ENCODE data around the gene LRRC32. TPM values are rescaled to one million over a fixed set of nuclear protein-coding genes. Genes with fewer than 3 reads are reported as not detected.
A peak's percentile ranks its signal among the peaks of the same experiment; 100 is the strongest.

The LRRC32 gene
- total RNA-seq, 2 experiments from 2014 or later, result 0.82 to 0.87 TPM

DNA sequence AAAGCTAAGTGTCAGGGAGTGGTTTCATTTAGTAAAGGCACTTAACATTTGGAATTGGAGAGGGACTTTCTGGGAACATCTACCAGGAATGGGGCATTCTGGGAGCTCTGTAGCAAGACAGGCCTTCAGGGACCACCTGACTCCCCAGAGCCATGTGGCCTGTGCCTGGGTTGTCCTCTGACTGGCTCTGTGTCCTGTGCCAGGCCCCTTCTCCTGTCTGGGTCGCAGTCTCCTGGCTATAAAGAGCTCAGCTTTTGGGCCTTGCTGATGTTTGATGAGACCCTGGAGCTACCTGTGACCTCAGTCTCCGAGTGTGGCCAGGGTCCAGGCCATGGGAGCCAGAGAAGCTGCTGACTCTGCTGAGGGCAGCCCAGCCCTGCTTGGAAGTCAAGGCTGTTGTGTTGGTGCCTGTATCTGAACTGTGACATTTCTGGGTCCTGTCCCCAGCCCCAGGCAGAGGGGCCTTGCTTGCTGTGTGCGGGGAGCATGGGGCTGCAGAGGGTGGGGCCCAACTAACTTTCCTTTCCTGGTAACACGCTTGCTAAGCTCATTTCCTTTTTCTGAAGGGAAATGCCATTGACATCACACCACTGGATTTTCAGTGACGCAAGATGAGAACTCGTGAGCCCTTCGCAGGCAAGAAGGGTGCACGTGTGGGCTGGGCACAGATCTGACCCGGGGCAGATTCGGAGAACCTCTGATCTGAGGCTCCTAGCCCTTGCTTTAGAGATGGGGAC, 41.3 kb downstream of the LRRC32 start:
- Mint-ChIP-seq H3K4me1 (peaks cover 44% of the 10 kb centered on the region), H3K27me3 (peaks cover 13% of the 10 kb centered on the region), H3K36me3 (ENCODE audit: low read depth) (peaks cover 9% of the 10 kb centered on the region), H3K4me3 (no peak overlapping the region), H3K27ac (peak overlapping the region; percentile 65), H3K9me3 (peaks cover 11% of the 10 kb centered on the region)
- ChIA-PET CTCF (no interaction called here), POLR2A (no interaction called here)
- no peak for DNase-seq

DNA sequence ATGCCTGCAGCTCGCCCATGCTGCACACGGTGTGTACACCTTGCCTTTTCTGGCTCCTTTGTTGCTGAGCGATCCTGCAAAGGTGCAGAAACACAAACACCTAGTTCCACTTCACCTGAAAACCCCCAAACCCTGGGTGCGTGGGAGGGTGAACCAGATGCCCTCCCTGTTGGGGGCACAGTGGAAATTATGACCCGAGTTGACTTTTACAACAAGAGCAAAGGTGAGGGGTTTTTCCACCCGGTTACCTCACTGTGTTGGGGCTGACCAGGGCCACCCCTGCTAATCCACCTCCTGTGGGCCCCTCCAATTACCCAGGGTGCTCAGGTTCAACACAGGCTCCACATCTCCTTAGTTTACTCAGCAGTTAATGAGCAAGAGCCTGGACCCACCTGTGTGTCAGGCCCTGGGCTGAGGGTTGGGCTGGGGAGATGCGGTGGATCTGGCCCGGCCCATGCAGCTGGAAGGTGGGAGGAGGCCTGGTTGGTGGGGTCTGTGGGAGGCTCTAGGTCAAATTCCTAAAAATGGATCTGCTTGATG, 42.1 kb downstream of the LRRC32 start:
- Mint-ChIP-seq H3K9me3 (peaks cover 11% of the 10 kb centered on the region), H3K4me3 (no peak overlapping the region), H3K36me3 (ENCODE audit: low read depth) (peaks cover 9% of the 10 kb centered on the region), H3K4me1 (peaks cover 44% of the 10 kb centered on the region), H3K27ac (no peak overlapping the region), H3K27me3 (peaks cover 9% of the 10 kb centered on the region)
- ChIA-PET POLR2A (no interaction called here), CTCF (no interaction called here)
- no peak for DNase-seq

DNA sequence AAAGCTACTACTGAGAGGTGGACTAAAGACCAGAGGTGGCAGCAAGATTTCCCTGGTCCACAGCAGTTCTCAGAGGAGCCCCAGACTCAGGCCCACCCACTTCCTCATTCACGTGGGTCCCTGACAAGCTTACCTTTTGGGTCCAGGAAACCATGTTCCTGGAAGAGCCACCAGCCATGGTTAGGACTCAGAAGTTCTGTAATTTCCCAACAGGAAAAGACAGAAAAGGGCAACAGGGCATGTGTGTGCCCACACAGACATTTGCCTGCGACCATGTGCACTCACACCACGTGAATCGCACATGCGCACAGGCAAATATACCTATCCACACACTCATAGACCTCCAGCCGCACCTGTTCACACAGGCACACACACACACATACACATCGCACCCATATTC, 42.9 kb downstream of the LRRC32 start:
- Mint-ChIP-seq H3K4me3 (no peak overlapping the region), H3K9me3 (peaks cover 11% of the 10 kb centered on the region), H3K4me1 (peaks cover 44% of the 10 kb centered on the region), H3K27ac (no peak overlapping the region), H3K27me3 (peaks cover 9% of the 10 kb centered on the region), H3K36me3 (ENCODE audit: low read depth) (peaks cover 9% of the 10 kb centered on the region)
- ChIA-PET POLR2A (no interaction called here), CTCF (interaction anchor here (0.8 kb wide), 1 partner anchor 30 kb away, joined by 3 read pairs; no protein-coding TSS in a partner anchor)
- DNase-seq, result no peak

DNA sequence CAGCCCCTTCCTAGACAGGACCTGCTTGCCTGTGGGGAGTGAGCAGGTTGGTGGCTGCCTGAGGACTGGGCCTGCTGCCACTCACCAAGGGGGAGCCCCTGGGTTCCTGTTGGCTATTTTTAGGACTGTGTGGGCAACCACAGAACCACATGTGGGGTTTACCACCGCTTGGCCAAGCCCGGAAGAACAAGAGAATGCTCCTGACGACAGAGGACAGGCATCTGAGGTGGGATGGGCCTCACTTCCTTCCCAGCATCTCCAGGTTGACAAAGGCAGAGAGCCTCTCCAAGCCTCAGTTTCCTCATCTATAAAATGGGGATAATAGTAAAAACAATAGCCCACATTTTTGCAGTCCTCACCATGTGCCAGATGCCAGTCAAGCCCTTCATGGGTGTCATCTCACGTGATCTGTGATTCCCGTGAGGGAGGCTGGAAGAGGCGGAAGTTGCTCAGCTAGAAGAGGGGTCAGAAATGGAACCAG, 43.6 kb downstream of the LRRC32 start:
- H3K4me1 Mint-ChIP-seq, result peaks cover 42% of the 10 kb centered on the region
- CTCF ChIA-PET, result interaction anchor here (0.8 to 1.4 kb wide), 2 partner anchors 28 to 31 kb away, joined by 3 read pairs; no protein-coding TSS in a partner anchor

DNA sequence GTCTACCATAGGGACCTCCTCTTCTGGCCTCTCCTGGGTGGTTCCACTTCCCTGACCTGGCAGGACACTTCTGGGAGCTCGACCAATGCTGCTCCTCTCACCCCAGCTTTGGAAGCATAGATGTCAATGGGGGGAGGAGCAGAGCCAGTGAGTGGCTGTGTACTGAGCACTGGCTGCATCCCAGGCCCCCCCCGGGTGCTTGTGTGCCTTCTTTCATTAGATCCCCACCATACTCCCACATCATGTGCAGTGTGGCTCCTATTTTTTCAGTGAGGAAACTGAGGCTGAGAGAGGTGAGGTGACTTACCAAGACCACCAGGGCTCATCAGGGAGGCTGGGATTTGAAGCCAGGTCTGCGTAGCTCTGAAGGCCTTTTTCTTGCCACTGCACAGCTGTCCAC, 44.3 kb downstream of the LRRC32 start:
- Mint-ChIP-seq H3K36me3 (ENCODE audit: low read depth) (peaks cover 8% of the 10 kb centered on the region), H3K4me3 (no peak overlapping the region), H3K9me3 (peaks cover 11% of the 10 kb centered on the region), H3K27me3 (peaks cover 7% of the 10 kb centered on the region), H3K4me1 (peaks cover 42% of the 10 kb centered on the region), H3K27ac (no peak overlapping the region)
- ChIA-PET CTCF (interaction anchor here (1.4 kb wide), 1 partner anchor 28 kb away, joined by 3 read pairs; no protein-coding TSS in a partner anchor), POLR2A (no interaction called here)
- no peak for DNase-seq

More for the DNA sequence above, 43.6 kb downstream of the LRRC32 start:
- peak; percentile 54 for DNase-seq
- Mint-ChIP-seq H3K4me3 (no peak overlapping the region), H3K9me3 (peaks cover 11% of the 10 kb centered on the region), H3K36me3 (ENCODE audit: low read depth) (peaks cover 9% of the 10 kb centered on the region), H3K27me3 (peaks cover 9% of the 10 kb centered on the region), H3K27ac (peak overlapping the region; percentile 25)
- POLR2A ChIA-PET, result no interaction called here

GRCh38 chr11:76625472-76626186, 44.9 kb downstream of the LRRC32 start:
- Mint-ChIP-seq H3K4me1 (peaks cover 42% of the 10 kb centered on the region), H3K9me3 (peaks cover 11% of the 10 kb centered on the region), H3K4me3 (no peak overlapping the region), H3K27me3 (peaks cover 7% of the 10 kb centered on the region), H3K27ac (no peak overlapping the region), H3K36me3 (ENCODE audit: low read depth) (peaks cover 8% of the 10 kb centered on the region)
- DNase-seq, result no peak
- CTCF ChIA-PET, result interaction anchor here (1.0 to 1.4 kb wide), 2 partner anchors 27 kb away, joined by 3 read pairs; no protein-coding TSS in a partner anchor
- POLR2A ChIA-PET, result no interaction called here

DNA sequence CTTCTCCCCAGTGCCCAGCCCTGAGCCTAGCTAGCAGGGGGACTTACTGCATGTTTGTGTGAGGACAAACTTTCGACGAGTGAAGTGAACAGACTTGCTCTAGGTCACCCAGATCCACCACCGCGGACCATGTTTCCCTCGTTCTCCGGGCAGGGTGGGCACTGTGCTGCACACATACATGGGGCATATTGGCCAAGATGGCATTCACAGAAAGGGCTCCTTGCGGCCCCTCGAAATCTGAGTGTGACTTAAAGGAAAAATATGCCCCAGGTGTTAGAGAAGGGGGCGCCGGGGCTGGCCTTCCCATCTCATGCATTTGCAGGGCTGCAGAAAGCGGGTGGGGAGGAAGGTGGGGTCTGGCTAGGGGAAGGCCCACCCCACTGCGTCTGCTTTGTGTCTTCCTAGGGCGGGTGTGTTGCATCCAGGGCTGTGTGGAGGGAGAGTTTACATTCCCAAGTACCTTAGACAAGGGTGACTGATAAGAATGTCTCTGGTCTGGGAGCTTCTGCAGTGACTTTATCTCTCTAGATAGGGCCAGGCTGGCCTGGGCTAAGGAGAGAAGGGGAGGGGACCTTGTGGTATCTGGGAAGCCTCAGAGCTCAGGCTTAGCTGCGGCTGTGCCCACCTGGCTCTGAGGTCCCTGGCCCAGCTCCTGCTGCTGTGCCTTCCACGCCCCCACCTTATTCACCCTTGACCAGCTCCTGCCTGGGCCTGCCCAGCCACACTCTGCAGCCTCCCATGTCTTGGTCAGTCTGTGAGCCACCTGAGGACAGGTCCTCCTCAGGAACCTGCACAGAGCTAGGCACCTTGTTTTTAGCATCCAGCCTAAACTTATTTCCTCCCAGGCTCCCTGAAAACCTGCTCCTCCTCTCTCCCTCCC, 45.8 kb downstream of the LRRC32 start:
- CTCF ChIA-PET, result interaction anchor here (1.0 kb wide), 2 partner anchors 12 to 26 kb away, joined by 3 read pairs; no protein-coding TSS in a partner anchor
- POLR2A ChIA-PET, result no interaction called here
- Mint-ChIP-seq H3K4me1 (peaks cover 33% of the 10 kb centered on the region), H3K27me3 (peaks cover 7% of the 10 kb centered on the region), H3K4me3 (no peak overlapping the region), H3K36me3 (ENCODE audit: low read depth) (peaks cover 8% of the 10 kb centered on the region), H3K9me3 (peaks cover 11% of the 10 kb centered on the region), H3K27ac (peak overlapping the region; percentile 34)
- no peak for DNase-seq

- DNase-seq, result no peak
- peaks cover 8% of the 10 kb centered on the region for H3K36me3 Mint-ChIP-seq (ENCODE audit: low read depth)
- H3K27ac Mint-ChIP-seq, result no peak overlapping the region
- POLR2A ChIA-PET, result no interaction called here
- H3K4me1 Mint-ChIP-seq, result peaks cover 26% of the 10 kb centered on the region
- peaks cover 7% of the 10 kb centered on the region for H3K27me3 Mint-ChIP-seq
- peaks cover 11% of the 10 kb centered on the region for H3K9me3 Mint-ChIP-seq
- CTCF ChIA-PET, result interaction anchor here (1.0 kb wide), 1 partner anchor 11 kb away, joined by 3 read pairs; no protein-coding TSS in a partner anchor
- H3K4me3 Mint-ChIP-seq, result no peak overlapping the region
Observed at GRCh38 chr11:76623884-76624419, 46.6 kb downstream of the LRRC32 start.

DNA sequence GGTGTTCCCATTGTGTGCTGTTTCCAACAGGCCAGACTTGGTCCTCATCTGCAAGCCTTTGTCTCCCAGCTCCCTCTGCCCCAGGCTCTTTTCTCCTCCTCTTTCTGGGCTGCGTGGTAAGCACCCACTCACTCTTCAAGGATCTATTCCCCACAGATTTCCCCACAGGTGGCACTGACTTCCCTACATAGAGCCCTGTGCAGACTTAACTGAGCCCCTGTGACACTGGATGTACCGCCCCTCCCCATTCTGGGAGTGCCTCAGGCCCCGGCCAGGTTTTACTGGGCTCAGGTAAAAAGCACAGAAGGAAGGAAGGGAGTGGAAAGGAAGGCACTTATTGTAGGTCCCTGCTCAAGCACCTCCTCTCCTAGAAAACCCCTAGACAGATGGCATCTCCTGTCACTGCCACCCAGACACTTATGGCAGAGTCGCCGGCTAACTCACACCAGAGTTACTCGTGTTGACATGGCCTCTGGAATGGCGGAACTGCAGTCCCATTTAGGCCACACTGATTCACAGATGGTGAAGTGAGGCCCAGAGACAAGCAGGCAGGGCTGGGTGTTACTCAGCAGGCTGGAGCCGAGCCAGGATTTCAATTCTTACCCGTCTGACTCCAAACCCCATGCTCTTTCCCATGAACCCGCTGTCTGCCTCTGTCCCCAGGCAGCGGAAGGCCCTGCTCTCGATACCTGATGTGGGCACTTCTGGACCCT, 47.2 kb downstream of the LRRC32 start:
- peaks cover 8% of the 10 kb centered on the region for H3K36me3 Mint-ChIP-seq (ENCODE audit: low read depth)

GRCh38 chr11:76622493-76623094, 48.0 kb downstream of the LRRC32 start:
- Mint-ChIP-seq H3K27ac (no peak overlapping the region), H3K9me3 (peaks cover 11% of the 10 kb centered on the region), H3K4me3 (no peak overlapping the region), H3K27me3 (peaks cover 7% of the 10 kb centered on the region), H3K4me1 (peaks cover 13% of the 10 kb centered on the region), H3K36me3 (ENCODE audit: low read depth) (peaks cover 8% of the 10 kb centered on the region)
- CTCF ChIA-PET, result no interaction called here
- DNase-seq, result no peak
- POLR2A ChIA-PET, result no interaction called here

More for the DNA sequence above, 47.2 kb downstream of the LRRC32 start:
- Mint-ChIP-seq H3K4me3 (no peak overlapping the region), H3K27ac (no peak overlapping the region), H3K9me3 (peaks cover 11% of the 10 kb centered on the region), H3K4me1 (peaks cover 20% of the 10 kb centered on the region), H3K27me3 (peaks cover 7% of the 10 kb centered on the region)
- CTCF ChIA-PET, result no interaction called here
- POLR2A ChIA-PET, result no interaction called here
- no peak for DNase-seq

- H3K4me1 Mint-ChIP-seq, result peaks cover 6% of the 10 kb centered on the region
- DNase-seq, result no peak
- ChIA-PET POLR2A (no interaction called here), CTCF (interaction anchor here (0.7 kb wide), 1 partner anchor 12 kb away, joined by 3 read pairs; no protein-coding TSS in a partner anchor)
- peaks cover 11% of the 10 kb centered on the region for H3K9me3 Mint-ChIP-seq
- no peak overlapping the region for H3K4me3 Mint-ChIP-seq
- H3K36me3 Mint-ChIP-seq (ENCODE audit: low read depth), result peaks cover 8% of the 10 kb centered on the region
- peaks cover 7% of the 10 kb centered on the region for H3K27me3 Mint-ChIP-seq
- H3K27ac Mint-ChIP-seq, result no peak overlapping the region
Observed at GRCh38 chr11:76621868-76622267, 48.7 kb downstream of the LRRC32 start.

All from activated CD4-positive, alpha-beta T cell treated with anti-CD3 and anti-CD28 coated beads, Interleukin-2, amount 10 ng/mL, durations not matched to agents 7 days and 5 days (primary cell).